ENCODE data around the gene CGN.

Gene CGN

DNA sequence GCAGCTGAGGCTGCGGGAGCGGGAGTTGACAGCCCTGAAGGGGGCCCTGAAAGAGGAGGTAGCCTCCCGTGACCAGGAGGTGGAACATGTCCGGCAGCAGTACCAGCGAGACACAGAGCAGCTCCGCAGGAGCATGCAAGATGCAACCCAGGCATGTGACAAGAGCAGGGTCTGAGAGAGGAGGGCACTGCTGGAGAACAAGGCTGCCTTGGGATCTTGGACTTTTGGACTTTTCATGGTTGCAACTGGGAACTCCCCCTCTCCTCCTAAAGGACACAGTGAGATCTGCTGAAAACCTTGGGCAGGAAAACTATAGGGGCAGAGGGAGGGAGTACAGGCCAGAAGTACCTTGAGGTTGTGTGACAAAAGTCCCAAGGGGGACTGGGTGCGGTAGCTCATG is 13.5 kb downstream of the CGN start:
- no peak for DNase-seq

DNA sequence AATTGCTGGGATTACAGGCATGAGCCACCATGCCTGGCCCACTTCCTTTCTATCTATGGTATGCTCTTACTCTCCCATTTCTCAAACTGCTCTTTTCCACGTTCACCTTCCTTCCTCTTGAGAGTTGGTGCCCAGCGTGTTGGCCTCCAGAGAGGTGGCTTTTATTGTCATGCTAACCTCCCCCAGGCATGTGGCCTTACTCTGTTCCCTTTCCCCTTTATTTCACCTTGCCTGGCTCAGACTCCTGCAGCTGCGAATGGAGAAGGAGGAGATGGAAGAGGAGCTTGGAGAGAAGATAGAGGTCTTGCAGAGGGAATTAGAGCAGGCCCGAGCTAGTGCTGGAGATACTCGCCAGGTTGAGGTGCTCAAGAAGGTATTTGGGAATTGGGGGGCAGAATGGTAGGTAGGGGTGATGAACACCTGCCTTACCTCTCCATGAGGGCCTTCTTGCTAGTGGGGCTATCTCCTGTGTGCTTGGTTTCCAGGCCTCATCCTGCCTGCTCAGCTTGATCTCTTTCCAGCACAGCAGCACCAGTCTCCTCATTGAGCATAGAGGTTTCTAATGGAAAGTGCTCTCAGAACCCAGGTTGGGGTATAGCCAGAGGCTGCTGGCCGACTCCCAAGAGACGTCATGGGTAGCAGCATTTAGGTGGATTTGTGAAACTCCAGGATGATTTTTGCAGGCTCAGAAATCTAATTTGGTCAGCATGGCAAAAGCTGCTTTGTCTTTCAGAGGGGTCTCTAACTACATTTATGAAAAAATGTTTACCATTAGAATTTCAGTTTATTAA is 15.7 kb downstream of the CGN start:
- no peak for DNase-seq

DNA sequence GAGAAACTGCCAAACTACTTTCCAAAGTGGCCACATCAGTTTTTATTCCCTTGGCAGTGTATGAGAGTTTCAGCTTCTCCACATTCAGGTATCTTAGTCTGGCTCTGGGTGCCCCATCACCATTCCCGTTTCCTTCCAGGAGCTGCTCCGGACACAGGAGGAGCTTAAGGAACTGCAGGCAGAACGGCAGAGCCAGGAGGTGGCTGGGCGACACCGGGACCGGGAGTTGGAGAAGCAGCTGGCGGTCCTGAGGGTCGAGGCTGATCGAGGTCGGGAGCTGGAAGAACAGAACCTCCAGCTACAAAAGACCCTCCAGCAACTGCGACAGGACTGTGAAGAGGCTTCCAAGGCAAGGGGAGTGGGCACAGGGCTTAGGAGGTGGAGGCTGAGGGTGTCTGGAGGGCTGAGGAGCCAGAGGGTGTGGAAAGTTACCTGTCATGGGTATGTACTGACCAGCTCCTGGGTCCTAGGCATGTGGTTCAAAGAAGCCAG is 18.1 kb downstream of the CGN start:
- DNase-seq, result no peak

DNA sequence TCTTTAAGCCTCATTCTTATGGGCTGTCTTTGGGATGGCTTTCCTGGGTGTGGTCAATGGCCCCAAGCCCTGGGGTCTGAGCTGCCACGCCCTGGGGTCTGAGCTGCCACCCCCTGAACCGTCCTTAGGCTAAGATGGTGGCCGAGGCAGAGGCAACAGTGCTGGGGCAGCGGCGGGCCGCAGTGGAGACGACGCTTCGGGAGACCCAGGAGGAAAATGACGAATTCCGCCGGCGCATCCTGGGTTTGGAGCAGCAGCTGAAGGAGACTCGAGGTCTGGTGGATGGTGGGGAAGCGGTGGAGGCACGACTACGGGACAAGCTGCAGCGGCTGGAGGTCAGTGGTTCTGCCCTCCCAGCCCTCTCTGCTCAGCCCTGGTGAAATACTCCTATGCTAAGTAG is 18.6 kb downstream of the CGN start:
- no peak for DNase-seq

DNA sequence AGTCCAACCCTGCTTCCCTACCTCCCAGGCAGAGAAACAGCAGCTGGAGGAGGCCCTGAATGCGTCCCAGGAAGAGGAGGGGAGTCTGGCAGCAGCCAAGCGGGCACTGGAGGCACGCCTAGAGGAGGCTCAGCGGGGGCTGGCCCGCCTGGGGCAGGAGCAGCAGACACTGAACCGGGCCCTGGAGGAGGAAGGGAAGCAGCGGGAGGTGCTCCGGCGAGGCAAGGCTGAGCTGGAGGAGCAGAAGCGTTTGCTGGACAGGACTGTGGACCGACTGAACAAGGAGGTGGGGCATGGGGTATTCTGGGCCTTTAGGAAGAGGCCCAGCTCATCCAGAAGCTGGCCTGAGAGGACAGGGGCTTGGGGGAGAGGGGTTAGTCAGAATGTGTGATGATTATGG is 19.3 kb downstream of the CGN start:
- no peak for DNase-seq

DNA sequence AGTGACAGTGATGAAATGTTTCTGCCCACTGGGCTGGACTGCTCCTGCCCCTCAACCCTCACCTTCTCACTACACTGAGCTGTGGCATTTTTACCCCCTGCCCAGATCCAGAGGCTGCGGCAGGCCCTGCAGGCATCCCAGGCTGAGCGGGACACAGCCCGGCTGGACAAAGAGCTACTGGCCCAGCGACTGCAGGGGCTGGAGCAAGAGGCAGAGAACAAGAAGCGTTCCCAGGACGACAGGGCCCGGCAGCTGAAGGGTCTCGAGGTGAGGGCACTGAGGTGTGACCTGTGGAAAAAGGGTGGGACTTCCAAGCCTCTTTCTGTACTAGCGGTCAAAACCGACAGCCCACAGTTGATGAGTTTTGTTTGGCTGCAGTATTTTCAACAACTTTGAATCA is 22.7 kb downstream of the CGN start:
- DNase-seq, result no peak

DNA sequence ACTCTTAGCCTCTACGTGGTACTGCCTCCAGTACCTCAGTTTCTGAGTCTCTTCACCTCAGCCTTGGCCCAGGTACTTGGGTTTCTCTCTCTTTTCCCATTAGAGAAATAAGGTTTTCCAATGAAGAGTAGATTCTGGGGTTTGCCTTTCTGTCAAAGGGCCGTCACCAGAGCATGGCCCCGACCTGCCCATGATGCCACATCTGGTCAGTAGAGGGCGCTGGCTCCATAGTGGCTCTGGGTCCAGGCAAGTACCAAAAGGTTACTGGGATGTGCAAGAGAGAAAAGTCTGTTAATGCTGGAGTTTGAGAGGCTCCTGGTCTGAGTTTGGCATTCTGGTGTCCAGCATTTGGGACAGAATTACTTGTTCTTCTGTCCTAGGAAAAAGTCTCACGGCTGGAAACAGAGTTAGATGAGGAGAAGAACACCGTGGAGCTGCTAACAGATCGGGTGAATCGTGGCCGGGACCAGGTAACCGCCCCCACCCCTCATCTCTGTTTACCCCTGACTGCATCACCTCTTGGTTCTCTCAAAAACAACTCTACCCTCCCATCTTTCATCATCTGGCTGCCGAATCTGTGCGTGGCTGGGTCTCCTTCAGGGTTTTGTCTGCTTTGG is 23.6 kb downstream of the CGN start:
- peak; percentile 47 for DNase-seq

DNA sequence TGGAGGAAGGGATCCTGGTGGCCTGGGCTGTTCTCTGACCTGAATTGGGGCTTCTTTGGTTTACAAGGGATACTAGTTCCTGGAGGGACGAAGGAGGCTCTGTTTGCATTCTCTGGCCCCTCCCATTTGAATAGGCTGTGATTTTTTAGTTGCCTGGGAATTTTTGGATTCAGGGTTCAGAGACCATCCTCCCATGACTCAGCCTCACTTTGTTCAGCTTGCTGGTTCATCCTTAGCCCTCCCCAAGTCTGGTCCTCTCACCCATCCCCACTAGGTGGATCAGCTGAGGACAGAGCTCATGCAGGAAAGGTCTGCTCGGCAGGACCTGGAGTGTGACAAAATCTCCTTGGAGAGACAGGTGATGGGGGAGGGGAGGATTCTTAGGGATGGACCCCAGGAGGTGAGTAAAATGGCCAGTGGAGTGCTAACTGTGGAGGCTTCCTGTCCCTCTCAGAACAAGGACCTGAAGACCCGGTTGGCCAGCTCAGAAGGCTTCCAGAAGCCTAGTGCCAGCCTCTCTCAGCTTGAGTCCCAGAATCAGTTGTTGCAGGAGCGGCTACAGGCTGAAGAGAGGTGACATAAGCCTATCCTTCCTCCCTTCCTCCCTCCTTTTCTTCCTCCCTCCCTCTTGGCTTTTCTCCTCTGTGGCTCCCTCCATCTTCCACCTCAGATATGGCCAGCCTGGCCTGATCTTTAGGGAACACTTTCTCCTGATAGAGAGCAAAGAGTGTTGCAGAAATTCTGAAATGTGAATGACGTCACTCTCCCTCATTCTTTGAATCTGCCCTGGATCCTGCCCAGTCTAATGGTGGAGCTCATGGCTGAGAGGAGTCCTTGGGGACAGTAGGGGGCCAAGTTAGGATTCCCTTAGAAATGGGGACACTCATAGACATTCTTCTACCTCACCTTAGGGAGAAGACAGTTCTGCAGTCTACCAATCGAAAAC is 24.4 kb downstream of the CGN start:
- no peak for DNase-seq

DNA sequence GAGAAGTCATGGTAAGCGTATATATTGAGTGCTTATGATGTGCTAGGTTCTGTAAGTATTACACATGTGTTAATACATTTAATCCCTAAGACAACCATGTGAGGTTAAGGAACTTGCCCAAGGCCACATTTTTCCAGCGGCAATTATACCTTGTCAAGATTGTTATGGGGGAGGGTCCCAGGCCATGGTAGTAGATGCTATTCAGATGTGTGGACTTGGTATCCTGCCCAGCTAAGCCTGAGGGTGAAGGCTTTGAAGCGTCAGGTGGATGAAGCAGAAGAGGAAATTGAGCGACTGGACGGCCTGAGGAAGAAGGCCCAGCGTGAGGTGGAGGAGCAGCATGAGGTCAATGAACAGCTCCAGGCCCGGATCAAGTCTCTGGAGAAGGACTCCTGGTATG is 25.3 kb downstream of the CGN start:
- DNase-seq, result no peak

DNA sequence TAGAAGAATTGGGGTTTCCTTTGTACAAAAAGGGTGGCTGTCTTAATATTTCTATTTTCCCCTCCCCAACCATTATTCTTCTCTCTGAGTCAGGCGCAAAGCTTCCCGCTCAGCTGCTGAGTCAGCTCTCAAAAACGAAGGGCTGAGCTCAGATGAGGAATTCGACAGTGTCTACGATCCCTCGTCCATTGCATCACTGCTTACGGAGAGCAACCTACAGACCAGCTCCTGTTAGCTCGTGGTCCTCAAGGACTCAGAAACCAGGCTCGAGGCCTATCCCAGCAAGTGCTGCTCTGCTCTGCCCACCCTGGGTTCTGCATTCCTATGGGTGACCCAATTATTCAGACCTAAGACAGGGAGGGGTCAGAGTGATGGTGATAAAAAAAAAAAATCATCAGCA is 25.9 kb downstream of the CGN start:
- no peak for DNase-seq

DNA sequence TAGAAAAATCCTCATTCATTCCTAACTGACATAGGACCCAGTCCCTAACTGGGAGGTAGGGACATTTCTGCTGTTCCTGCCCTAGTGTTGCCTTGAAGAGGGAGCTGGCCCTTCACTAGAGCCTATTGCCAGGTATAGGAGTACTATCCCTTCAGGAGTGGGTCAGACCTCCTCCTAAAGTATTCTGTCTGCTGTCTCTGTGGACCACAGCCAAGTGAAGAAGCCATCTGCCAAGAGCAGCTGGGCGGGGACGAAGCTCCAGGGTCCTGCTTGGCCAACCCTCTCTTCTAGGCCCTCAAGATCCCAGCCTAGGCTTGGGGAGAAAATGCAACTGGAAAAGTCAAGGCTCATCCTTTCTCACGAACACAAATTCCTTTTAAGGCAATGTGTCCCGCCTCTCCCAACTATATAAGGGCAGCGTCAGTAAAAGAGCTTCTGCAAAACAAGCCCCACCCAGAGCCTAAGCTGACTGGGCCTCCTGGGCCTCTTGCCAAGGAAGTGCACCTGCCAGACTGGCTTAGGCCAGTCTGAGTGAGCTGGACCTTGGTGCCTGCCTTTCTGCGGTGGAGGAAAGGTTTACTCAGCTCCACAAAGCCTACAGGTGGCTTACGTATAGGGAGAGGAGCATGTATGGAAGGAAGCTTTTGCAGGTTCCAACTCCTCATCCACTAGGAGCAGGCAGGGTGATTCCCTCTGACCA is 28.3 kb downstream of the CGN start:
- DNase-seq, result peak; percentile 97

DNA sequence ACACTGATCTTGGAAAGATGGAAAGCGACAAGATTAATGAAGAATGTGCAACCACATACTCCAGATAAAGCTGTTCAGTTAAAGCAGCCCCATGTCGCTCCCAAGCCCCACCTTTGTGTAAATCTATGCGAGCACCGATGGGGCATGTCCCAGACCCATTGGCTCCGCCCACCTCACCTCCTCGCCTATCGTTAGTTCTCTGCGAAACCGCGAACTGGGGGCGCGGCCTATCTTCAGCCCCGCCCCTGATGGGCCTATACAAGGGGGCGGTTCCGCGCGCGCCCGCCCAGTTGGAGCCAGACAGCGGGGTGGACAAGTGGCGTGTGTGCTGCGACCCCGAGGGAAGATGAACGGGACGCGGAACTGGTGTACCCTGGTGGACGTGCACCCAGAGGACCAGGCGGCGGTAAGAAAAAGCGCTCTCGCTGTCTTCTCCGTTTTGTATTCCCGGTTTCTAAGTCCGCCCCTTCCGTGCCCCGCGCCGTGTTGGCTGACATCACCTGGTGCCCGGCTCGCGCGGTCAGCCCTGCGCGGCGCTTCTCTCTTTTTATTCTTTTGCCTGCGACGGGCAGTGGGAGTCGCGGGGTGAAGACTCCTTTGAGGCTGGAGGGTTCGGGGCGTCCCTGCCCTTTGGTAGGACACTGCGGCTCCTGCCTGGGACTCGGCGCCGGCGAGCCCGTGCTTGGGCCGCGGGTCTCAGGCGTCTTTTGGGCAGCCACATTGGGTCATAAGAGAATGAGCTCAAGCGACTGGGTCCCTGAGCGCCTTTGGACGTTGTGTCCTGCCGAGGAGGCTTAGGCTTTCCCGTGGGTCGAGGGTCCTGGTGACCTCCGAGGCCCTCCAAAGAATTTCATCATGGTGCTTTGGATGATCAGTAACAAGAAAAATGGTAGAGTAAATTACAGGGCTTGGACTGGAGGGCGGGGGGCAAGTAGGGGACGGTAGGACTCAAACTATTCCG is 29.1 kb downstream of the CGN start, which contains the start of gene TUFT1:
Gene TUFT1, plus strand, starts transcription at position 289 of the 961 bp plus-strand sequence. Its CDS starts 58 bp downstream, at position 347.
- peak; percentile 99 for DNase-seq

DNA sequence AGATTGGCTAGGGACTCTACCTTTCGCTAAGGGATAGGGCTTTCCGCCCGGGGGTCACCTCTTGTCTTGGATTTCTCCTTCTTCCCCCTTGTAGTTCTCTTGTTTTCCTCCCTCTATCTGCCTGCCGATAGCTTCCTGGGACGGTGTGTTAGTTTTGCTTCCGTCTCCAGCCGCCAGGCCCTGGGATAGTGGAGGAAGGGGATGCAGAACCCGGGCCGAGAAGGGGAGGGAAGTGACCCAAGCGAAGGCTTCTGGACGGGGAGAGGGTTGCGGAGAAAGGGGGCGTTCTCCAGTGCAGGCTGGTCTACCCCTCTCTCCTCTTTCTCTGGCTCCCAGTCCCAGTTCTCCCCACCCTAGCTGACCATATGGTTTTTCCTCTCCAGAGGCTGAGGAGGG is 29.8 kb downstream of the CGN start:
- no peak for DNase-seq

DNA sequence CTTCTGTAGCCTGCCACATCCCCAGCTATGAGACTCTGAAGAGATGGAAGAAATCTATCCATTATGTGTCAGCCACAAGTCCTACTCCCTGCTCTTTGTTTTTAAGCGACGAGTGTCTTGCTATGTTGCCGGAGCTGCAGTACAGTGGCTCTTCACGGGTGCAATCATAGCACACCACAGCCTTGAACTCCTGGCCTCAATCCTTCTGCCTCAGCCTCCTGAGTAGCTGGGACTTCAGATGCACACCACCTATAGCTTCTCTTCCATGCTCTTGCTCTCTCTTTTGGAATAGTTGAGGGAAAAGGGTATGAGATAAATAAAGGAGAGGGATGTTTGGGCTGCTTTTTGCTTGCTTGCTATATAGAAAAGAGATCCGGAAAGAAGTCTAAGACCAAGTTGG is 30.6 kb downstream of the CGN start:
- DNase-seq, result no peak

DNA sequence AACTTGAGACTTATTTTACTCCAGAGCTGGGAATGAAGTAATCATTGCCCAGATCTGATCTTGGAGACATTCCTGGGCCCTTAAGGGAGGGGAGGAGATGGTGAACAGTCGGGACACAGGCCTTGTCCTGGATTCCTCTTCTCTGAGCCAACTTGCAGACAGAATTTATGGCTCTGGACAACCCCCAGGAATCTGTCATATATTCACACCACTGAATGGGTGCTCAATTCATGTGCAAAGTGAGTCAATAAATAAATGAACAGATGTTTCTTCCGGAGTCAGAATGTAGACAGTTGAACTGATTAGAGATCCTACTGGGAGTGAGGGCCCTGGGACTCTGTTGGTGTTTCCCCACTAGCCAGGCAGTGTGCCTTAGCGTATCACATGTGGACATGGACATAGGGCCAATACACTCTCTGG is 31.5 kb downstream of the CGN start:
- DNase-seq, result no peak

DNA sequence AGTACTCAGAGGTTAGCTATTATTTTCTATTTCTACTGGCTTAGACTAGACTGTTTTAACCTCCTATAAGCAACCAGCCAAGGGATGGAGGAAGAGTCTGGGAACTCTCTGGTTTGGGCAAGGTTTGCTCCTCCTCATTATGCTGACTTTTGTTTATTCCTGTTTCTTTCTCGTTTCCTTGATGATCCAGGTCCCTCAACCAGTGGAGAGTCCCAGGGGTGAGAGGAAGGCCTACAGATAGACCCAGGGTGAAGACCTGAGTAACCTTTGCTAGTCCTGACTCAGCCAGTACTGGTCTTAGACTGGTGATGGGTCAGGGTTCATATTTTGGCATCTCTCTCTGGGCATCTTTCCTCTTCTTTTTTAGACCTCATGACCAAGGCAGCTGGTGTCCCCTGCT is 34.4 kb downstream of the CGN start:
- no peak for DNase-seq

DNA sequence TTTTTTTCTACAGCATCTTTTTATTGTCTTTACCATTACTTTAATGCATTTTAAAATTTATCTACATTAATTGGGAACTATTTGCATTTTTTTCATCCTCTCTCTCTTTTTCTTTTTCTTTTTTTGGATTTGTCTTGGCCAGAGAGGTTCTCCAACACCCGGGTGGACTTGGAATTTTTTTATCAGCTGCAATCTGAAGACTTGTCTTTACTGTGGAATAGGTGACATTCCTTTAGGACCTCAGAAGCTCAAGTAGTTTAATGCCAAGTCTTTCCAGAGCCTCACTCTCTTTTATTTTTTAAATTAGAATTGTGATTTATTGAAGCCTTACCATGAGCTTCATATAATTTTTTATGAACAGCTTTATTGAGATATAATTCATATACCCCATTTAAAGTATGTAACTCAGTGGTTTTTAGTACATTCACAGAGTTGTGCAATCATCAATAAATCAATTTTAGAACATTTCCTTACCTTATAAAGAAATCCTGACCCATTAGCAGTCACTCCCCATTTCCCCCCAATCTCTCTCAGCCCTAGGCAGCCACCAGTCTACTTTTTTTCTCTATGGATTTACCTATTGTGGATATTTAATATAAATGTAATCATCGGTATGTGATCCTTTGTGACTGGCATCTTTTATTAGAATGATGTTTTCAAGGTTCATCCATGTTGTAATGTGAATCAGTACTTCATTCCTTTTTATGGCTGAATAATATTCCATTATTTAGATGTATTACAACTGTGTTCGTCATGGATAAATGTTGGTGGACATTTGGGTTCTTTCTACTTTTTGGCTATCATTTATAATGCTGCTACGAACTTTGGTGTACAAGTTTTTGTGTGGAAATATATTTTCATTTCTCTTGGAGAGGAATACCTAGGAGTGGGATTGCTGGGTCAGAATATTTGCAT is 35.1 kb downstream of the CGN start:
- DNase-seq, result no peak

DNA sequence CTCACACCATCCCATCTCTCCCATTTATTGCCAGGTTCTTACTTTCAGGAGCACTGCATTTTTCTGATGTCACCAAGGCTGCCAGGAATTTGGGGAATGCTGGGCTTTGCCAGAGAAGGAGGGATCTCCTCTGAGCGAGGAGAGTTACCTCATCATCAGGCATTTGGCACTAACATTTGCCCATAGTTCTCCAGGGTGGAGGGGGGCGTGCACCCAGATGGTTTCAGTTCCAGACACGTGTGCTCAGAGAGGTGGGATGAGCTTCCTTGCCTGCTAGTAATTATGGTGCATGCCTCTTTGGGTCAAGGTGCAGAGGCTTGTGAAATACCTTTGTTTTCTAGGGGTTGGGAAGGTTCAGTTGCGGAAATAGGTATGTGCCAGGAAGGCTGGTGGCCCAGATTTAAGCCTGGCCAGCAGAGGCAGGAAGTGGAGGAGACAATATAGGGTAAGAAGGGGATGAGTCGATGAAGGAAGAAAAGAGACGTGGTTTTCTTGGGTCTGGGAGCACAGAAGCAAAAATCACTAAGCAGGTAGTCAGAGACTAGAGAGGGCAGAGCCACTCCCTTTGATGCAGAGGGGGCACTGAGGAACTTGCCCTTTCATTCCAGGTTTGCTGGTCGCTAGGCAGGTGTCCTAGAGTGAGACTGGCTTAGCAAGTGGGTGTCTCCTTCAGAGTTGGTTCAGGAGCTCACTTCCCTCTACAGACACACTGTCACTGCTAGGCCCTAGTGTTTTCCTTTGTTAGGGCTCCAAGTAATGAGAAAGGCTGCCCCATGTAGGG is 36.1 kb downstream of the CGN start:
- DNase-seq, result no peak

DNA sequence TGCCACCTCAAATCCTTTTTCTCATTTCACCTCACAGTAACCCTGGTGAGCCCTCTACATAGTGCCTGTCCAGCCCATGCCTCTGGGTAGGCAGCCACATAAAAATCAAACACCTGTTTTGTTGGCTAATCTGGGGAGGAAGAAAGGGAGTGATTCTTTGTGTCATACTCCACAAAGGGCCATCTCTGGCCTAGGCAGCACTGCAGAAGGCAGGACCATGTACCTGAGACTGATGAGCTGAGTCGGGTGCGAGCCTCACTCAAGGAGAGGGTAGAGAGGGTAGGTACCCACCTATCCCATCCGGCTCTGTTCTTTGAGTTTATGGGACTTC is 36.7 kb downstream of the CGN start:
- no peak for DNase-seq

DNA sequence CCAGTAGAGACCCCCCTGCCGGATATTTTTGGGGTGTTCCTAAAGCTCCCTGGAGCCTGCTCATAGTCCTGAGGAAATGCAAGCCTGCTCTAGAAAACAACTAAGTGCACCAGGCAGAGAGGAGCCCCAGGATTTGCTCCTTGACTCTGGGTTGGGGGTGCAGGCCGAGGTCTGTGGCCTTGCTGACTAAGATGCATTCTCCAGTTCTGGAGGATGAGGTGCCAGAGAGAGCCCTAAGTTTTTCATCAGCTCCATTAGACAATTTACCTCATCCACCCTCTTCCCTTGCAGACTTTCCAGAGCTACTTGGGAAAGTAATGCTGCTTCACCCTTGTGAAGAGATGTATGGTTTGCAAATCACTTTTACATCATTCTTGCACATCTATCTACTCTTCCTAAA is 38.0 kb downstream of the CGN start:
- no peak for DNase-seq
